Adrenal gland (tissue), 19 donors: ENCODE measurements around the gene GOLGA6A. TPM values are rescaled to one million over a fixed set of nuclear protein-coding genes. Genes with fewer than 3 reads are reported as not detected.
"Not testable (repeated sequence)": the region's sequence is repeated elsewhere in the genome, so short reads cannot be mapped to it uniquely, and the experiment has no call there.

ENCODE experiments used
- DNase-seq, 7 donors: peaks; one replicate each; pipeline ENCODE4 v3.0.0-alpha.2; 2019 to 2020
- H3K27ac ChIP-seq, 5 donors: fragments of 200-600 bp; sonication (generic) in 4 of 5; 1 replicate in 3 of 5; 2 replicates in 2 of 5; pipeline versions ENCODE4 v1.5.1 to v1.8.0; 2016 to 2020; ENCODE audit warnings: mild to moderate bottlenecking in 1 of 5
- H3K27me3 ChIP-seq: fragments of 200-600 bp; 2 replicates; pipeline ENCODE4 v1.8.0; 2021
- H3K36me3 ChIP-seq, 2 donors: fragments of 200-600 bp; replicated peaks in 1 of 2; 1 replicate in 1 of 2; 2 replicates in 1 of 2; pipeline versions ENCODE4 v1.5.1 to v1.8.0; 2018 to 2022
- H3K4me1 ChIP-seq, 2 donors: fragments of 200-600 bp; replicated peaks in 1 of 2; 1 replicate in 1 of 2; 2 replicates in 1 of 2; pipeline versions ENCODE4 v1.5.1 to v1.8.0; 2018 to 2021
- H3K4me3 ChIP-seq, 4 donors: fragments of 200-600 bp; sonication (generic) in 3 of 4; one replicate each; pipeline ENCODE4 v1.5.1; 2016 to 2018
- H3K9me3 ChIP-seq, 3 donors: fragments of 200-600 bp; sonication (generic) in 1 of 3; replicated peaks in 1 of 3; 1 replicate in 2 of 3; 2 replicates in 1 of 3; pipeline versions ENCODE4 v1.5.1 to v1.8.0; 2016 to 2021
- POLR2A ChIP-seq, 2 donors: fragments of 450-650 bp; IDR thresholded peaks; one replicate each; pipeline ENCODE4 v1.6.1; 2017; ENCODE audit warnings: antibody characterized with exemption in 2 of 2, mild to moderate bottlenecking in 2 of 2, moderate library complexity in 1 of 2
- WGBS, 4 donors: extraction: QIAGEN DNeasy Blood & Tissue Kit in 2 of 4; methylation state at CpG; one replicate each; pipeline versions ENCODE4 v1.1.5 to v1.1.7; 2013 to 2017; 5-methylcytosine and 5-hydroxymethylcytosine counted together
- intact Hi-C, 2 donors: fragments of 100-400 bp; cut with DNase I; formaldehyde crosslinking; loops; one replicate each; pipeline versions ENCODE4 v1.14.1 to v1.15.0; 2022 to 2023
- long read RNA-seq, 10 donors: library from polyadenylated mRNA in 3 of 10; unstranded in 2 of 10; stranded (forward) in 1 of 10; transcript quantifications; one replicate each; pipeline ENCODE4 v2.0.0 and lab custom pipeline, GENCODE V29; 2021 to 2026
- polyA plus RNA-seq, 3 donors: library from polyadenylated mRNA; stranded (reverse); fragments of 200-250 nt in 2 of 3; fragments of 350-450 nt in 1 of 3; fragmentation: Illumina TruSeq in 1 of 3; extraction: RNeasy Lipid Tissue Mini Kit (QIAGEN cat#74804) in 1 of 3; gene quantifications; one replicate each; pipeline ENCODE4 v1.2.3, GENCODE V29; 2013 to 2014
- total RNA-seq, 9 donors: library from RNA; depleted of rRNA in 4 of 9; stranded (reverse); fragments of >200 nt in 4 of 9; fragments of 120-200 nt in 1 of 9; fragmentation: NEBNext Ultra II Directional in 1 of 9; extraction: Animal tissue kit (Norgen Biotek cat#: 25700) in 1 of 9; gene quantifications; one replicate each; pipeline versions ENCODE4 v1.1.0 to v1.2.4, GENCODE V29; 2013 to 2023
- TF ChIP-seq, protein P1 (sequence below), 6 experiments: fragments of 450-650 bp in 4 of 6; fragments of 200-600 bp in 2 of 6; sonication (generic) in 1 of 6; IDR thresholded peaks; 1 replicate in 5 of 6; 2 replicates in 1 of 6; pipeline versions ENCODE4 v1.5.1 to v1.8.0; 2016 to 2021; ENCODE audit warnings: antibody characterized with exemption in 6 of 6, mild to moderate bottlenecking in 2 of 6, moderate library complexity in 1 of 6
- donor health status: healthy with polysubstance abuse.
- donor health status: Bipolar disorder and iron deficiency.
- donor health status: DM: yes; HTN: yes; CAD: no.
- donor health status: DM: no; HTN: no; CAD: no.
- donor health status: DM: no; HTN: no; CAD: no.
- donor health status: DM: yes; HTN: yes; CAD: no.

GOLGA6A gene, protein sequence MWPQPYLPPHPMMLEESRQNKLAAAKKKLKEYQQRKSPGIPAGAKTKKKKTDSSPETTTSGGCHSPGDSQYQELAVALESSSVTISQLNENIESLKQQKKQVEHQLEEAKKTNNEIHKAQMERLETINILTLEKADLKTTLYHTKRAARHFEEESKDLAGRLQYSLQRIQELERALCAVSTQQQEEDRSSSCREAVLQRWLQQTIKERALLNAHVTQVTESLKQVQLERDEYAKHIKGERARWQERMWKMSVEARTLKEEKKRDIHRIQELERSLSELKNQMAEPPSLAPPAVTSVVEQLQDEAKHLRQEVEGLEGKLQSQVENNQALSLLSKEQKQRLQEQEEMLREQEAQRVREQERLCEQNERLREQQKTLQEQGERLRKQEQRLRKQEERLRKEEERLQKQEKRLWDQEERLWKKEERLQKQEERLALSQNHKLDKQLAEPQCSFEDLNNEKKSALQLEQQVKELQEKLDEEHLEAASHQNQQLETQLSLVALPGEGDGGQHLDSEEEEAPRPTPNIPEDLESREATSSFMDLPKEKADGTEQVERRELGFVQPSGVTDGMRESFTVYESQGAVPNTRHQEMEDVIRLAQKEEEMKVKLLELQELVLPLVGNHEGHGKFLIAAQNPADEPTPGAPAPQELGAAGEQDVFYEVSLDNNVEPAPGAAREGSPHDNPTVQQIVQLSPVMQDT
- total RNA-seq (under 1 TPM in 1 of 9 donors, not detected in 8; 0.44 TPM), polyA plus RNA-seq (under 1 TPM in 1 of 3 donors, not detected in 2; 0.03 TPM)
- long read RNA-seq, donor 1, result 0 reads
- long read RNA-seq, donor 2, result 0 reads
- long read RNA-seq, donor 3, result 0 reads
- long read RNA-seq, donor 4, result 0 reads
- long read RNA-seq, donor 5, result 0 reads
- long read RNA-seq, donor 6, result 0 reads
- long read RNA-seq, donor 7, result 0 reads
- long read RNA-seq, donor 8, result 0 reads
- long read RNA-seq, donor 9, result 0 reads
- long read RNA-seq, donor 10, result 0 reads

DNA sequence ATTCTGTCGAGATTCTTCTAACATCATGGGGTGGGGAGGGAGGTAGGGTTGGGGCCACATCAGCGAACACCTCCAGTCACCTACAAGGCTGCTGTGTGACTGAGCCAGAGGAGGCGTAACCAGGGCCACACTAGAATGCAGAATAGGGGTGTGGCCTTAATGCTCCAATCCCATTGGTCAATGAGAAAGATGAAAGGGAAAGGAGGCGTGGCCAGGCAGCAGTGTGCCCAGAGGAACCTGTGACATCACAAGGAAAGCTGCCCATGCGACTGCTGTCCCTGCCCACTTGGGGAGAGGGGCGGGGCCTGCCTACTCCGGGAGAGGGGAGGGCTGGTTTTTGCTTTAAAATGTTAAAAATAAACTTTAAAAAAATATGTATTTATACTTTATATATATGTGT lies at the start of gene GOLGA6A:
Gene GOLGA6A (minus strand): TSS at position 101 of the 400 bp plus-strand sequence. CDS start 41 bp downstream, at position 60.
- H3K4me3 ChIP-seq, DNase-seq, H3K4me1 ChIP-seq, intact Hi-C loops, H3K27ac ChIP-seq, H3K27me3 ChIP-seq, H3K9me3 ChIP-seq, H3K36me3 ChIP-seq: not testable (repeated sequence)
- WGBS, 4 donors, result no CpG with 5 or more reads among the region's 7 CpGs

DNA sequence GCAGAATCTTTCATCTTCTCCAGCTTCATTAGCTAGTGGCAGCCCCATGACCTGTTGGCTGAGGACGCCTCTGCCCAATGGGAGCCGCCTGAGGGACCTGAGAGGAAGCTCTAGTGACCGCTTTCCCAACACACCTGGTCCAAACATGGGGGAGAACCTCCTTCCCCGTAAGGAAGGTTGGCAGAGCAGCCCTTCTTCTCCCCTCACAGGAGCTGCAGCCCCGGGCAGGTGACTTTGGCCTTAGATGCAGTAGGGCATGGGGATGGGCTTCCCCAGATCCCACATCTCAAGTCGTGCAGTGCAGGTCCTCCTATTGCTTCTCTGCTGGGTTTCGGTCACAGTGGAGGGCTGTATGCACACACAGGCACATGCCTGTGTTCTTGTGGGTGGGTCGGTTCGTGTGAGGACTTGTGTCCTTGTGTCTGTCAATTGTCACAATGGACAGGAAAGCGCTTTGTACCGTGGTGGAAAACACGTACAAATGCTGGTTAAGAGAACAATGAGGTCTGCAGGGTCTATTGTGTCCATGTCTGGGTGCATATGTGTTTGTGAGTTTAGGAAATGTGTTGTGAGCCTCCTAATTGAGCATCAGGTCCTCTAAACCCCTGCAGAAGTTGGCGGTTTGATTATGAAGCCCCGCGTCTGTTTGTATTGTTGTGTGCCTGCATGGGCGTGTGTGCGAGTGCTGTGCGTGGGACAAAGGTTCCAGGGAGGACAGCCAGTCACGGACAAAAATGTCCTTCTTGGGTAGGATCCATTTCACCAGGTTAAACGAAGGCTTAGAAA lies 49.5 kb upstream of the GOLGA6A start:
- H3K4me1 ChIP-seq, result peaks cover 7 to 25% of the 10 kb centered on the region in 2 donors
- H3K9me3 ChIP-seq, result no peaks in the 10 kb centered on the region
- peaks cover 77% of the 10 kb centered on the region for H3K27me3 ChIP-seq
- TF ChIP-seq POLR2A (IDR thresholded peaks at IDR 0.05), result no peak
- TF ChIP-seq, protein P1, sequence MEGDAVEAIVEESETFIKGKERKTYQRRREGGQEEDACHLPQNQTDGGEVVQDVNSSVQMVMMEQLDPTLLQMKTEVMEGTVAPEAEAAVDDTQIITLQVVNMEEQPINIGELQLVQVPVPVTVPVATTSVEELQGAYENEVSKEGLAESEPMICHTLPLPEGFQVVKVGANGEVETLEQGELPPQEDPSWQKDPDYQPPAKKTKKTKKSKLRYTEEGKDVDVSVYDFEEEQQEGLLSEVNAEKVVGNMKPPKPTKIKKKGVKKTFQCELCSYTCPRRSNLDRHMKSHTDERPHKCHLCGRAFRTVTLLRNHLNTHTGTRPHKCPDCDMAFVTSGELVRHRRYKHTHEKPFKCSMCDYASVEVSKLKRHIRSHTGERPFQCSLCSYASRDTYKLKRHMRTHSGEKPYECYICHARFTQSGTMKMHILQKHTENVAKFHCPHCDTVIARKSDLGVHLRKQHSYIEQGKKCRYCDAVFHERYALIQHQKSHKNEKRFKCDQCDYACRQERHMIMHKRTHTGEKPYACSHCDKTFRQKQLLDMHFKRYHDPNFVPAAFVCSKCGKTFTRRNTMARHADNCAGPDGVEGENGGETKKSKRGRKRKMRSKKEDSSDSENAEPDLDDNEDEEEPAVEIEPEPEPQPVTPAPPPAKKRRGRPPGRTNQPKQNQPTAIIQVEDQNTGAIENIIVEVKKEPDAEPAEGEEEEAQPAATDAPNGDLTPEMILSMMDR (IDR thresholded peaks at IDR 0.05), result no peak
- no peak overlapping the region for H3K4me3 ChIP-seq
- 32 to 42% (median 35%) methylated on average over 15 to 20 of the region's 20 CpGs for WGBS, 4 donors
- intact Hi-C loops, result loop anchor here in 1 of 2 donors (10.0 kb wide), 1 partner anchor 77 kb away; no protein-coding TSS in a partner anchor
- DNase-seq, result no peak
- no peak overlapping the region for H3K27ac ChIP-seq
- H3K36me3 ChIP-seq, result no peaks in the 10 kb centered on the region

GRCh38 chr15:74130849-74131627 lies 48.7 kb upstream of the GOLGA6A start:
- Histone ChIP-seq H3K27me3 (peaks cover 74% of the 10 kb centered on the region), H3K9me3 (no peaks in the 10 kb centered on the region), H3K4me1 (peaks cover 0 to 20% of the 10 kb centered on the region in 2 donors), H3K27ac (no peak overlapping the region), H3K36me3 (no peaks in the 10 kb centered on the region), H3K4me3 (no peak overlapping the region)
- intact Hi-C loops, result loop anchor here in 1 of 2 donors (10.0 kb wide), 1 partner anchor 76 kb away; no protein-coding TSS in a partner anchor
- no peak for DNase-seq
- 4 to 18% (median 13%) methylated on average over 19 to 28 of the region's 28 CpGs for WGBS, 4 donors
- TF ChIP-seq, protein P1 (IDR thresholded peaks at IDR 0.05), result no peak
- no peak for TF ChIP-seq POLR2A (IDR thresholded peaks at IDR 0.05)
